ENCODE measurements around the gene ESPN.

DNA sequence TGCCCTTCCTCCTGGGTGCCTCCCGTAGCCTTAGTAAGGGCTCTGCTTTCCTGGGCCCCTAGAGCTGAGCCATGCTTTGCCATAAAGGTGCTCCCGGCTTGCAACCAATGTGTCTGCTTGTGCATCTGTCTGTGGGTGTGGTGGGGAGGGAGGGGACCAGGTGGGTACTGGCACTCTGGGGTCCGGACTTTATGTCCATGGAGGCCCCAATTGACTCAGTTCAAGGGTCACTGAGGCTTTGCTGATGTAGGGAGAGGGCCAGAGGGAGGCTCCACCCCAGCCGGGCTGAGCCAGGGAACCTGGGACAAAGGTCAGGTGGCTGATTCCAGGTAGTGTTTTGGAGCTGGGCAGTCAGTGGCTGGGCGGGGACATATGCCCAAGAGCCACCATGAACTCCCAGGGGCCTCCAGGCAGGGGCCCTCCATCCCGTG, 26.4 kb downstream of the ESPN start:
- TF ChIP-seq, protein P1, sequence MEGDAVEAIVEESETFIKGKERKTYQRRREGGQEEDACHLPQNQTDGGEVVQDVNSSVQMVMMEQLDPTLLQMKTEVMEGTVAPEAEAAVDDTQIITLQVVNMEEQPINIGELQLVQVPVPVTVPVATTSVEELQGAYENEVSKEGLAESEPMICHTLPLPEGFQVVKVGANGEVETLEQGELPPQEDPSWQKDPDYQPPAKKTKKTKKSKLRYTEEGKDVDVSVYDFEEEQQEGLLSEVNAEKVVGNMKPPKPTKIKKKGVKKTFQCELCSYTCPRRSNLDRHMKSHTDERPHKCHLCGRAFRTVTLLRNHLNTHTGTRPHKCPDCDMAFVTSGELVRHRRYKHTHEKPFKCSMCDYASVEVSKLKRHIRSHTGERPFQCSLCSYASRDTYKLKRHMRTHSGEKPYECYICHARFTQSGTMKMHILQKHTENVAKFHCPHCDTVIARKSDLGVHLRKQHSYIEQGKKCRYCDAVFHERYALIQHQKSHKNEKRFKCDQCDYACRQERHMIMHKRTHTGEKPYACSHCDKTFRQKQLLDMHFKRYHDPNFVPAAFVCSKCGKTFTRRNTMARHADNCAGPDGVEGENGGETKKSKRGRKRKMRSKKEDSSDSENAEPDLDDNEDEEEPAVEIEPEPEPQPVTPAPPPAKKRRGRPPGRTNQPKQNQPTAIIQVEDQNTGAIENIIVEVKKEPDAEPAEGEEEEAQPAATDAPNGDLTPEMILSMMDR (IDR thresholded peaks at IDR 0.05; ENCODE audit: insufficient read depth, low read depth, low read length) = no peak
- TF ChIP-seq EZH2 (IDR thresholded peaks at IDR 0.05; ENCODE audit: insufficient read depth, low read length) = no peak
